CD4-positive, alpha-beta T cell treated with Interleukin-2 at 100 ng/mL for 4 hours (primary cell): ENCODE measurements around the gene LYST.

ENCODE experiments used
- DNase-seq: peaks from one replicate; pipeline ENCODE4 v3.0.0-alpha.2; 2020; ENCODE audit warnings: low spot score

The LYST gene

DNA sequence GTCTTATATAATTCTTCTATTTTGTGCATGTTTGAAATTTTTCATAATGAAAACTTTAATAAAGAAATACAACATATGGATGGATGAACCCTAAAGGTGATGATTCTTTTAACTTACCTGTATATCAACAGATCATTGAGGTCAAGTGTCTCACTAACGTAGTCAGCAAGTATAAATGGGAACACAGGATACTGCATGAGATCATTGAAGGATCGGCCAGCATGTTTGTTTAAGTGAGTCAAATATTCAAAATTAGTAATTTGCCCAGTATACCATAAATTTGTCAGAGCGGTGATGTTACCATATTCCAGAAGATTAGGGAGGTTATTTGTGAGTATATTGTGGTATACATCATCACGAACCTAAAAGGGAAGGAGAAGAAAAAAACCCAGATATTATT is 146.2 kb downstream of the LYST start:
- no peak for DNase-seq

DNA sequence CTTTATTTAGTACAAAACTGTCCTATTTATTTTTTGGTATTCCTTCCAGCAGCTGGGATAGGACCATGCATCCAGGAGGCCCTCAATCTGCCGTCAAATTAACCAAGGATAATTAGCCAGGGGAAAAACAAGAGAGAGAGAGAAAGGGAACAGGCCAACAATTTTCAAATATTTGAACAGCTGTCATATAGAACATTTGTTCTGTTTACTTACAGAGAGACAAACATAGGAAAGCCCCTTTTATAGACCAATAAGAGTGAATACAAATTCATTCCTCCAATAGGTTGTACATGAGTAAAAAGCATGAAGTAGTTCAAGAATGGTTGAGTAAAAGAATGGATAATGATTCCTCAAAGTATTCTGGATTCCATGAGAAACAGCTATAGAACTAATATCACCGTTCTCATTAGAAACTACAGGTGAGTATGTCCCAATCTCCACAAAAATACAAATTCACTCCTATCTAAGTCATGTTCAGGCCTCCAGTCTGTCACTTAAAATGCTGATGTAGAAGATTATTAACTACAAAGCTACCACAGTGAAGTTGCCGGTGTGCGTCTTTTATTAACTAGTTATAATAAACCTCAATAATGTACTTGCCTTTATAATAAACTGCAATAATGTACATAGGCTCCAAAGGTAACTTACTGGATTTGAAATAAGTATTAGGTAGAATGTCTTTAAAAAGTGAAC is 152.4 kb downstream of the LYST start:
- no peak for DNase-seq

DNA sequence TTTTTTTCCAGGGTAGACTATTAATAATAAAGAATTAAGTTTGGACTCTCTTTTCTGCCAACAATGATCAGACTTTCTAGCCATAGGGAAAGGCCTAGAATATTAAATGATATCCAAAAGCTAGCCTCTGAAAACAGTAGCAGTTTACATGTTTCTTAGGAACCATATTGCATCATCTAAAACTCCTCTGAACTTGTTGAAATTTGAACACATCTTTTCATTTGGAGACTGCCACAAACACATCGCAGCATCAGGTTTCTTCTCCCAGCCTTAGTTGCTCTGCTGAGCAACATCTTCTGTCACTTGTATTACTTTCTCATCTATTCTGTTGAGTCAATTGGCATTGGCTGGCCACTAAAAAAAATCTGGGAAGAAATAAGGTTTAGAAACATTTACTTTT is 153.9 kb downstream of the LYST start:
- DNase-seq: no peak

DNA sequence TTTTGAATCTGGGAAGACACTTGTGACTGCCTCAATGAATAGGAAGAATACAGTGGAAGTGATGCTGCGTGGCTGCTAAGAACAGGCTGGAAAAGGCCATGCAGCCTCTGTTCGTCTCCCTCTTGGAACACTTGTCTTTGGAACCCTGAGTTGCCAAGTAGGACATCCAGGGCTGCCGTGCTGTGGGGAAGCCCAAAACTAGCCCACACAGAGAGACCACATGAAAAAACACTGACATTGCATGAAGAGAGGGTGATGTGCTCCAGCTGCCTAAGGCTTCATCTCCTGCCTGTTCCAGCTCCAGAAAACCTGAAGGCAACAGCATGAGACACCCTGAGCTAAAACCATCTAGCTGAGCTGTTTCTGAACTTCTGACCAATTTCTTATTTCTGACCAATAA is 156.0 kb downstream of the LYST start:
- DNase-seq: no peak

DNA sequence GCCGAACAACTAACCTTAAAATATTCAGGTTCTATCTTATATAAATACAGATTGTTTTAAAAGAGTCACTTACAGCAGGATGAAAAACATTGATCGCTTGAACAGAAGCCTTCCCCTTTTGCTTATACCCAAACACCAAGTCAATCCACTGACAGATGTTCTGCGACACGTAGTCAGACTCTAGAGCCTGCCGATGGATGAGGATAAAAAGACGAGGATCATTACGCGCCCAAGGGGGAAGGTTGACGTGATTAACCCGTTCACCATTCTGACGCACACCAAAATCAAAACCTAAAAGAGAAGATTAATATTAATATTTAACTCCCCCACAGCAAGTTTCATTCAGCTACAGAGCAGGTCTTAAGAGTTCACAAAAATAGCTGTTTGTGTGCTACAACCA is 157.7 kb downstream of the LYST start:
- no peak for DNase-seq

DNA sequence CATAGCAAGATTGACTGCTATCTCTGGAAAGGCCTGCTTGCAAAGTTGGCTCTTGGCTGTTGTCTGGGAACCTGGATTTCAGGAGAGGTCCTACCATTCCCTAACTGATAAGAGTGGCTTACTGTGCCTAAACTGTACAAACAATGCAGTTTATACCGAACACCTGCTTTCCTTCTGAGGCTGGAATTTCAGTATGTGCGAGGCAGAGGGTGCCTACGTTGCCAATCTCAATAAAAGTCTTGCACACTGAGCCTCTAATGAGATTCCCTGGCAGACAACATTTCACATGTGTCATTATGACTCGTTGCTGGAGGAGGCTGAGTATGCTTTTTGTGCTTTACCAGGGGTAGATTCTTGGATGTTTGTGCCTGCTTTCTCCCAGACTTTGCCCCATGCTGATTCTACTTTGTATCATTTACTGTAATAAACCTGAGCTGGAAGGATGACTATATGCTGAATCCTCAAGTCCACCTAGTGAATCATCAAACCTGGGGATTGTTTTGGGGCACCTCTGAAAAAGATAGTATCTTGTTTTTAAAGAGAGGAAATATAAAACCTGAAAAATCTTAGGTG is 158.2 kb downstream of the LYST start:
- no peak for DNase-seq

DNA sequence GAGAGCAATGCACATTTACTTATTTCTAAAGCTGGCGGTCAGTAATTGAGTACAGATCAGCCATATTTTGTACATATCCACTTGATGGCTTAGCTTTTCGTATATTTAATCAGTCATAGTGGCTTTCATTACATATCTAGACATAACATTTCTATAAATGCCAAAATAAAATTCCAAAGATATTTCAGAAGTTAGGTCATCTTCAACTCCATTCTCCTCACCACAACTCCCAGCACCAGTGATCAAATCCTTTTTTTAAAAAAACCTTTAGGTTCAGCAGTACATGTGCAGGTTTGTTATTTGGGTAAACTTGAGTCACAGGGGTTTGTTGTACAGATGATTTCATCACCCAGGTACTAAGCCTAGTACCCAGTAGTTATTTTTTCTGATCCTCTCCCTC is 163.2 kb downstream of the LYST start:
- DNase-seq: no peak

DNA sequence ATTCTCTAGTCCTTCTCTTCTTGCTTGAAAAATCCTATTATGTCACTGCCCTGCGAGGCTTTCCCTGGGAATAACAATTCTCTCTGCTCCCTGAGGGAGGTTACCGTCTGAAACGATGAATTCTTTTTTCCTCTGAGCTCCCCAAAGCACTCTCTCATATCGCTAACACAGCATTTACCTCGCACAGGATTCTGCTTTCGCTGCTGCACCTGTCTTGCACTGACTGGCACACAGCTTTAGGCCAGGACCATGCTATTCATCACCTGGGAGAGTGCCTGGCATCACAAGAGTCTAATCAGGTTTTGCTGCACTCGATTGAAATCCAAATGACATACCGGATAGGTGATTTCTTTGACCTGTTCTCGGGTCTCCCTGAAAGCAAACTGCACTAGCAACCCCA is 164.3 kb downstream of the LYST start:
- no peak for DNase-seq

DNA sequence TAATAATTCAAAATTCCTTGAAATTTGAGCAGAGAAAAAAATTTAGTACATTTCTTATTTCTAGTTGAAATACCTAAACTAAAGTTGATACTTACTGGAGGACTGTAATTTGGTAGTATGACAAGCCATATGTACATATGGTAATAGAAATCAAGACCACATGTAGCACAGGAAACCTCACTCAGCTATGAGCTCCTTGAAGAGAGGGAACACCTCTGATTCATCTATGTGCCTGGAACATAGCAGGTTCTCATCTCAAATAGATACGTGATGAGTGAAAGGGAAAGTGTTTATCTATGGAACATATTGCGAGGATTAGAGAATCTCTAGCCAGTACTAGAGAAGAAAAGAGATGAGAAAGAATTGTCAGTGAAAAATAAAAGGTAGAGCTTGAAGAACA is 169.2 kb downstream of the LYST start:
- DNase-seq: peak; percentile 18

DNA sequence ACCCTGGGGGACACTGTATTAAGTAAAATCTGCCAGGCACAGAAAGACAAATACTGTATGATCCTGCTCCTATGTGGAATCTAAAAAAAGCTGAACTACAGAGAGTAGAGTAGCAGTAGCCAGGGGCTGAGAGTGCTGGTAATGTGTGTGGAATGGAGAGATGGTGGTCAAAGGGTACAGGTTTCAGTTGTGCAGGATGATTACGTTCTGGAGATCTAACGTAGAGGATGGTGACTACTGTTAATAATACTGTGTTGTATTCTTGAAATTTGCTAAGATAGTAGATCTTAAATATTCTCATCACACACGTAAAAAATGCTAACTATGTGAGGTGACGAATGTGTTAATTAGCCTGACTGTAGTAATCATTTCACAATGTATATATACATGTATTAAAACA is 177.3 kb downstream of the LYST start:
- no peak for DNase-seq

DNA sequence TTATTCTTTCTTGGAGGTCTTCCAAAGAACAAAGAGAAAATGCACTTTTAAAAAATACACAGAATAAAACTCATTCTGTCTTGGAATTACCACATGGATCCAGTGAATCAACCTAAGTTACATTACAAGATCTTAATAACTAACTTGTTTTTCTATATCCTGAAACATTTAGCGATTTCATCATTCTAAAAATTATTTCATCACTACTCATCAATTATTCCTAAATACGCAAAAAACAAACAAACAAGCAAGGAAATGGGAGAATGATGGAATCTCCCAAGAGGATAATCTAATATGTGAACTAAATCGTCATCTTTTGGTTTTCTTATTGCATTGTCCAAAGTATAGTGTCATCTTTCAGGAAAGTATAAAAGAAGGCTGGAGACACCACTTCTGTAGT is 178.6 kb downstream of the LYST start:
- no peak for DNase-seq

DNA sequence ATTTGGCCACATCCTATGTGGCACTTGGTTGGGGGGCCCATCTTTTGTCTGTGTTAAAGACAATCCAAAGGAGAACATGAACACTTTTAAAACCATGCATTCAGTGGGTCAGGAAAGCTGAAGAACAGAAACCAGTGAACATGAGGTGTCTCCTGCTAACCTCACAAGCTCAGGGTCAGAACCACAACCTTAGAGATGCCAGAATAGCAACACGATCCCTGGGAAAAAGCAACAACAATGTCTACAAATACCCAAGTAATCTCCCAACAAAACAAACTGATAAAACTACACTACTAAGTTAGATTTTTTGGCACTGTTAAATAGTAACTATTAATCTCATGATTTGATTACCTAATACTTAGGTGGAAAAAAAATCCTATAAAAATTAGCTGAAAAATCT is 183.1 kb downstream of the LYST start:
- DNase-seq: no peak

DNA sequence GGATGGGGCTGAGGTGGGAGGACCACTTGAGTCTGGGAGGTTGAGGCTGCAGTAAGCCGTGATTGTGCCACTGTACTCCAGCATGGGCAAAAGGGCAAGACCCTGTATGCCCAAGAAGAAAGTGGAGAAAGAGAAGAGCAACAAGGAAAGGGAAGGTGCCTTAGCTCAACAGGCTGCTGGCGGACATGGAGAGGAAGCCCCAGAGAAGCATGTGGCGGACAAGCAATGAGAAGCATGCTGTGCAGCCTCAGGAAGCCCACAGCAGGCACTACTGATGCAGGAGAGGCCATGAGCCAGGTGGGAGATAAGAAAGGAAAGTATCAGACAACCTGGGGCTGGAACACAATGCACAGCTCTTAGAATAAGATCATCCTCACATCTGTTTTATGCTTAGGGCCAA is 184.5 kb downstream of the LYST start:
- DNase-seq: no peak

DNA sequence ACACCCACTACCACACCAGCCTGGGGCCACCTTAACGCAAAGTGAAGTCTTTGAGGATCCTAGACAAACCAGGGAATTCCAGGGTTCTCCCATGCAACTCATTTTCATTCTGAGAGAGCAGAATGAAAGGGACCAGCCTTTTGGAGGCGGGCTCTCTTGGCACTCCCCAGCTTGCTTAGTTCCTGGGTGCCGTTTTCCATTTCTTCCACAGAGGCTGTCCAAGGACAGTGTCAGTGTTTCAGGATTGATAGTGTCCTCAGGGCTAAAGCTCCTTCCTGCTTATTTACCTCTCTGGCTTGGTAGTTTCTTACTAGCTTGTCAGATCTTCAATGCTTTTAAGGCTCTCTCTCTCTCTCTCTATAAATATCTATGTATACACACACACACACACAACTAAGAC is 187.1 kb downstream of the LYST start:
- no peak for DNase-seq

DNA sequence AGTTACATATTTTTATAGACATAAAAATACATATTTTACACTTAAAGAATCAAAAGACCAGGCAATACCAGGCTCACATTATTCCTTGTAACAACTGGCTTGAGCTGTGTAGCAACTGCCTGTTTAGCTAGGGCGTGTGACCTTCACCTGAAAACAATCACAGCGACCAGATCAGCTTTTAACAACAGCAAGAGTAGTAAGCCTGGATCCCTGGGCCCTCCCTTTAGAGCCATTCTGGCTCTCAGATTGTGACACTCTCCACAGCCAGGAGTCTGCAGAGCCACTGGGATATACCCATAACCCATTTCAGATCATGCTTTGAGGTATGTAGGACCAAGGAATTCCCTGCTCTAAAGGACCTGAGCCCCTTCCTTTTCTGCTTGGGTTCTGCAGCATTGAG is 187.7 kb downstream of the LYST start:
- DNase-seq: no peak

DNA sequence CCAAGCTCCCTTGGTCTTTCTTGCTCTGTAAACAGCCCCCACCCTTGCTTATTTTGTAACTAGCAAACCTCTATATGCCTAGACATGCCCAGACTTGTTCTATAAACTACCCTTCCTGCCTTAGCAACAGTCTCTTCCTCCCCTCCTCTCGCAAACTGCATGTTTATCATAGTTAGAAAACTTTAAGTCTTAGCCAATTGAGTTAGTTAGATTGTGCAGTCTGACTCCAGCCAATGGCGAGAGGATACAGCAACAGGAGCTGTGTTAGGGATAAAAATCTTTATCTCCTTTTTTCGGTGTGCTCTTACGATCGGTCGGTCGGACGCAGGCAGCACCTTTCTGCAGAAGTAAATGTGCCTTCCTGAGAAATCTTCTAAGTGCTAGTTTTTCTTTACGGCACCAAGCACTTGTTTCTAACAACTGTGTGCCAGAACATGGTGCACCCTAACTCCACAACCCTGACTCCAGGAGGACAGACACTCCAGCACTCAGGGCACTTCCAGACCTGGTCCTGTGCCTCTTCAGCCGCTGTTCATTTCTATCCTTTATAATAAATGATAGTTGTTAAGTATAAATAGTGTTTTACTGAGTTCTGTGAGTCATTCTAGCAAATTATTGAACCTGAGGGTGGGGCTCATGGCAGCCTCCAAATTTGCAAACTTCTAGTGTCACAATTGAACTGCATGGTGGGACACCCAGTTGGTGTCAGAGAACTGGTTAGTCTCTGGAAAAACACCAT is 191.4 kb downstream of the LYST start:
- DNase-seq: no peak

DNA sequence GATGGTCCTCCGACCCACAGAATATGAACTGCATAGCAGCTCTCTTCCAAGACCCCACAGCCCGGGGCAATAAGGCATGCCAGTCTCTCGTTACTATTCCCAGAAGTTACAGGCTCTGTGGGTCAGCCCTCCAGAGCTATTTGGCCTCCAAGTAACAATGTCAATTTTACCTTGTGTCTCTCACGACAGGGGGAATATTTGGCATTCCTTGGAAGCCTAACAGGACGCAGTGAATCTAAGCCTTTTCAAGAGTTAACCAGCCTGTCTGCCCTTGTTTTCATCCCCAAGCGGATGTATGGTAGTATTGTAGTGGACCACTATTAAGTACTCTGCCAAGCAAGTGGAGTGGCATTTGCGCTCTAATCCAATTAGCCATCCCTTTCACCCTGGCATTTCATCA is 192.7 kb downstream of the LYST start:
- DNase-seq: no peak

DNA sequence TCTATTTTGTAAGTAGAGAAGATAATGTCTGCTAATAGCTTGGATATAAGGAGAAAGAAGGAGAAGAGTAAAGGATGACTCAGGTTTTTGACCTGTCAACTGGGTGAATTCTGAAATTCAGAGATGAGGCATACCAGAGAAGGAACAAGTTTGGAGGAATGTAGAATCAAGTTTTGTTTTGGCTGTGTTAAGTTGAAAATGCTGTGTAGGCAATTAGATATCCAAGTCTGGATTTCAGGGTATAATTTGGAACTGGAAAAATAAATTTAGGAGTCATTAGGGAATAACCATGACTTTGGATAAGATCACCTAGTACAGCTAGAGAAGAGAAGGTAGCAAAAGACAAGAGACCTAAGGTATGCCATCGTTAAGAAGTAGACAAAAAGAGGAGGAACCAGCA is 194.7 kb downstream of the LYST start:
- no peak for DNase-seq

DNA sequence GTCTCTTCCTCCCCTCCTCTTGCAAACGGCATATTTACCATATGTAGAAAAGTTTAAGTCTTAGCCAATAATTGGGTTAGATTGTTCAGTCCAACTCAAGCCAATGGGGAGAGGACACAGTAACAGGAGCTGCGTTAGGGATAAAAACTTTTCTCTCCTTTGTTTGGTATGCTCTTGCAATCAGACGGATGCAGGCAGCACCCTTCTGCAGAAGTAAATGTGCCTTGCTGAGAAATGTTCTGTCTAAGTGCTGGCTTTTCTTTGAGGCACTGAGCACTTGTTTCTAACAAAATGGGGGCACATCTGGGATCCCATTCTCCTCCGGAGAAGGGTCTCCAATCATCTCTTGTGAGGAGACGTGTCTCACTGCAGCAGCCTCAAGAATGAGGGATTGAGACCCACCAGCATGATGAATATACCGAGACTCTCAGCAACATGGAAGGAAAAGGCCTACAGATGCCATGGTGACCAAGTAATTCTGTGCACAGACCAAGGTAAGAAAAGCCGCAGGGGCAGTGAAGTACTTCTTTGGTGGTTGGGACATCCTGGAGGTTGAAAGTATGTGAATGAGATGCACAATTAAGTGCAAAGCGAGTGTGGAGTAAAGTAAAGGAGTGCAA is 196.4 kb downstream of the LYST start:
- no peak for DNase-seq

DNA sequence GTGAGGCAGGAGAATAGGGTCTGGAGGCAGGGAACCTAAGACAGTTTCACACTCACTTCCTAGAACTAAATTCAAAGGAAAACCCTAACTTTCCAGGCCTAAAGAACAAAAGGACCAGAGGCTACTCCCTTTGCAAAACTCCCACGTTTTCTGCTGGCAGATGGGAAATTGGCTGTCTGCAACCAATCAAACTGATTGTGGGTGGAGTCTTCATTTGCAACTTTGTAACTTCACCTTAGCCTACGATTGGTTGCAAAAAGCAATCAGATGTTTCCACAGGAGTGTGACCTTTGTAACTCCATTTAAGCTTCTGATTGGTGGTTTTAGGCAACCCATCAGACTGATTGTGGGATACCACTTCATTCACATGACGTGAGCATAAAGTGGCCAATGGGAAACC is 197.4 kb downstream of the LYST start:
- DNase-seq: no peak

DNA sequence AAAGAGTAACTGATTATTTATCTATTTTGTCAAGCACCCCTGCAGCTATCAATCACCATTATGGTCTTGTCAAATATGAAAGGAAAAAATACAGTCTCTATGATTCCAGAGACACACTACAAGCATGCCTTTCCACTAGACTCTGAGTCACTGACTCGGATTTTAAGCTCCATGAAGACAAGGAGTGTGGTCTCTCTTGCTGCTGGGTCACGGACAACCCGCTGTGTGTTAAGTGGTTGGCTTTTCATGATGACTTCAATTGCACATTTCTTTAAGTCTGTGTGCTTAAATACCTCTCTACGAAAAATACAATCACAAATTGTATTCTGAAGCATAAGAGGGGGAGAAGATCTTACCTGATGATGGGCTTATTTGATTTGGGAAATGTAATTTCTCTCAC is 203.1 kb downstream of the LYST start:
- no peak for DNase-seq

DNA sequence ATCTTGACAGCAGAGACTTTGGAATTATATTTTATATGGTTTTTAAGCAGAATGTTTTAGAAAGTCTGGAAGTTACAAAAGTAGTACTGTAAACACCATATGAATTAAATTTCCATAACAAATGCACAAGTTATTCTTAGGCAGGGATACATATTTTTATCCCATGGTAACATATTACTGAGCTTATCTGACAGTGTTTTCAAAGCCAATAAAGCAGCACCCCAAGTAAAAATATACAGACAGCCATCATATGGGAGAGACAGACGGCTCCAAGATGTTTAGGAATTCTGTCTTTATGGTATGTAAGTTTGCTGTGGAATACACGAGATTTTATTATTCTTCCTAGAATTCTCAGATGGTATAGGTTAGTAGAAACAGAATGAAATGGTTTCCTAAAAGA is 205.1 kb downstream of the LYST start:
- no peak for DNase-seq

DNA sequence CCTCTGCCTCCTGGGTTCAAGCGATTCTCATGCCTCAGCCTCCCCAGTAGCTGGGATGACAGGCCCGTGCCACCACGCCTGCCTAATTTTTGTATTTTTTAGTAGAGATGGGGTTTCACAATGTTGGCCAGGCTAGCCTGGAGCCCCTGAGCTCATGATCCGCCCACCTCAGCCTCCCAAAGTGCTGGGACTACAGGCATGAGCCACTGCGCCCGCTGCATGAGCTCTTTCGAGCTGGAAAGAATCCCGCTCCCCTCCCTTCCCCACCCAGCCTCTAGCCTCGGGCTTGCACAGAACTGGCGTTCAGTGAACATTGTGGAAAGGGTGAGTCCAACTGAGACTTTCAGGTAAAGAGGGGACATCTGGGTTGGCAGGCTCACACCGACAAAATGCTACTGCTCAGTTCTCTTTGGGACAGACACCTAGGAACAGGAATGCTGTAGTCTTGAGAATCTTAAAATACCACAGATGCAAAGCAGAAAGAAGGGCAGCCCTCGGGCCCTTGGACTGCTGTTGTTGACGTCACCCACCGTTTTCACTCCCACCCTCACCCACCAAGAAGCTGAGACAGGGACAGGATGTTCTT is 207.4 kb downstream of the LYST start:
- DNase-seq: no peak
